SIG-M5 (cell line): ENCODE data around the gene ARHGAP19.

Experiments
- DNase-seq: peaks from one replicate; lab custom pipeline; 2025; lab: John Stamatoyannopoulos, UW

The ARHGAP19 gene

GRCh38 chr10:97192952-97193435, 99.4 kb downstream of the ARHGAP19 start:
- DNase-seq = no peak

DNA sequence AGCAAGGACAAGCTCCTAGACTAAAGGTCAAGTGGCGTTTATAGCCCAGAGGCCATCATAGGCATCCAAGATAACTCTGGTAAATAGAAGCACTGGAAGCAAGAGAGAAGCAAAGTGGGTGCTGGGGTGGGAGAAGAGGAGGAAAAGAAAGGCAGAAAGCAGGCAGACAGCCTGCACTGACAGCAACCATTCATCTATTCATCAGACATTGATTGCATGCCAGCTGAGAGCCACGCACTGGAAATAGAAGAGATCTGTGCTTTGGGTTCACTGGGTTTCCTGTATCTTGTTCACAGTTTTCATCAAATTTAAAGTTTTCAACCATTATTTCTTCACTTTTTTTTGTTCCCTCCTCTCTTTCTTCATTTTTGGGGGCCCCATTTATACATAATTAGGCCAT, 102.0 kb downstream of the ARHGAP19 start:
- DNase-seq = no peak

GRCh38 chr10:97188261-97188711, 104.2 kb downstream of the ARHGAP19 start:
- DNase-seq = no peak

DNA sequence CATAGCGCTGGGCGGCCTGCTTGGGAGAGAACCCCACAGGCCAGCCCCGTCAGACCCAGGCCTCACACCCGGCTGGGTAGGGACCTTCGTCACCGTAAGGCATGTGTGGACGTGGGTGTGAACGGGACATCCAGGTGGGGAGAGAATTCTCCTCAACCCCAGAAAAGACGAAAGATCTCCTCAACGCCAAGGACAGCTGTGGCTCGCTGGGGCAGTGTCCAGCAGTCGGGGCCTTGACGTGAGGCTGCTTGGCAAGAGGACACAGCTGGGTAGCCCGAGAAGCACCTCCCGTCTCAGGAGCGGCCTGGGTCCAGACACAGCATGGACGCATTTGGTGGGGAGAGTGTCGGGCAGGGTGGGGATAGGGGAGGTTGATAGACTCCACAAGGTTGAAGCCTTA, 105.5 kb downstream of the ARHGAP19 start:
- DNase-seq = no peak

DNA sequence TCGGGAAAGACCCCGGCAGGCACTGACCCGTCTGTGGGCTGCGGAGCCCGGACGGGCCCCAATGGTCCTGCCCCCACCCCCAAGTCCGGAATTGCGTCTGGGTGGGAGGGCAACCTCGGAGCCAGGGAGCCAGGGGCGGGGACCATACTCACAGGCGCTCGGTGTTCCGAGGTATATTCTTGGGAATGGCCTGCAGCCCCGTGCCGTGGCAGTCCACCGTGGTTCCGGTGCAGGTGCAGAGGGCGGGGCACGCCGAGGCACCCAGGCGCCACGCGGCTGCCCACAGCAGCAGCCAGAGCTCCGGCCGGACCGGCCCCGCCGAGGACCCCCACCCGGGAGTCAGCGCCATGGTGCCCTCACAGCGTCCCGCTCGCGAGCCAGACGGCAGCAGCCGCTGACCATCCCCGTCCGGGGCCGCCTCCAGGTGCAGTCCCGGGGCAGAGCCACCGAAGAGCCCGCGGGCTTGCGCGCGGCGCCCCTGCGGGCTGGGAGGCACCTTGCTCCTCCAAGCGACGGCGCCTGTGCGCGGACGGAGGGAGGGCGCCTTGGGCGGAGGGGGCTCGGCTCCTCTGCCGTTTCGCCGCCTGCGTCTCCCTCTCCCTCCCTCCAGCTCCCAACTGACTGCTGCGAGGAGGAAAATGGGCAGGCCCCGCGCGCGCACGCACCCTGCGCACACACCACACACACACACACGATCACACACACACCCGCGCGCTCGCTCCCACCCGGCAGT, 106.9 kb downstream of the ARHGAP19 start, which contains the start of gene SLIT1:
Gene SLIT1, minus strand, starts transcription at position 634 of the 733 bp plus-strand sequence. Its CDS starts 285 bp downstream, at position 349.
- no peak for DNase-seq

- no peak for DNase-seq
Observed at GRCh38 chr10:97184971-97185325, 107.5 kb downstream of the ARHGAP19 start.

DNA sequence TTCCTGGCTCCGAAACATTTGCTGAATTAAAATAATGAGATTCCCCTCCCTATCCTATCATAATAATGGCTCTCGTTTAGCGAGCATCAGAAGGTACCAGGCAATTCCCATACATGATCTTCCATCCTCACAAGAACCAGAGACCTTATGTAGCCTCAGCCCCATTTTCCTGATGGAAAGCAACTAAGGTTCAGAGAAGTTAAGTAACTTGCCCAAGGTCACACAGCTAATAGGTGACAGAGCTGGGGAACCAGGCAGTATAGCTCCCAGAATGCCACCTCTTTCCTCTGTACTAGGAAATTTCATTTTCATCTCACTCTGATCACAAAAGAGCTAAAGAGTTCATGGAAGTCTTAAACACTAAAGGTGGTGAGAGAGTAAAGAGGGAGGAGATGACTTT, 109.1 kb downstream of the ARHGAP19 start:
- DNase-seq = no peak

DNA sequence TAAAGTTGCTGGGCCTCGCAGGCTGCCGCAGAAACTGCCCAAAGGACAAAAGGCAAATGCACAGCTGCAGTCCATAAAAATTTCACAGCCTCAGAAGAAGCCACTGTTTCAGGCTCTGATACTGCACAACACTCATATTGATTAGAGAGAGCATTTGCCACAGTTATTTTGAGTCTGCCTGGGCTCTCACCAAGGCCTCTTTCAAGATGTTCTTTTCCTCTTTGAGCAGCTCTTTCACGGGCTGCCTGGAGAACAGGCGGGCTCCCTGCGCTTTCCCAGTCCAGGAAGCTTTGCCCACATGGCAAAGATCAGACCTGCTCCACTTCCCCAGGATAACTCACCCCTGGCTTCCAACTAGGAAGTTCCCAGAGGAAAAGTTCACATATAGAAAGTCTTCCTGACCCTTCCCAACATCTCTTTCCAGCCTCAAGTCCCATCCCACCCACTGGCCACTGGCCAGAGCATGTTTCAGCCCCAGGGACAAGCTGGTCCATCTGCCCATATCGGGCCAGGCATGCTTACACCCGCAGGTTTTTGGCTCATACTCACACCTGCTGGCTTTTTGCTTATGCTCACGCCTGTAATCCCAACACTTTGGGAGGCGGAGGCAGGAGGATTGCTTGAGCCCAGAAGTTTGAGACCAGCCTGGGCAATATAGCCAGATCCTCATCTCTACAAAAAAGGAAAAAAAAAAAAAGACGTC, 110.0 kb downstream of the ARHGAP19 start:
- no peak for DNase-seq

DNA sequence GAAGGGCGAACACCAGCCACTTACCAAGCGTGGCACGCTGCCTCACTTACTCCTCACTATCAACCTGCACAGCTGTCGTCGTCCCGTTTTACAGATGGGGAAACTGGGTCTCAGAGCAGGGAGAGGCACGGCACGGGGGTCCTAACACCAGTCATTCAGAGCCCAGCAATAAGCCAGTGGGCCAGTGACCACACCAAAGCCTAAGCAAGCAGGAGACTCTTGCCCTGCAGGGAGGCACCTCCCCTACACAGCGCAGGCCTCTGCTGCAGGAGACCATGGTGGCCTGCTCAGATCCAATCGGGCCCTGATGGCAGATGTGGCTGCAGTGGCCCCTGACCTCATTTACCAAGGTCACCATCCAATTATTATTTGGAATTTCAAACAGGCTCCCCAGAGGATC, 111.5 kb downstream of the ARHGAP19 start:
- DNase-seq = no peak

DNA sequence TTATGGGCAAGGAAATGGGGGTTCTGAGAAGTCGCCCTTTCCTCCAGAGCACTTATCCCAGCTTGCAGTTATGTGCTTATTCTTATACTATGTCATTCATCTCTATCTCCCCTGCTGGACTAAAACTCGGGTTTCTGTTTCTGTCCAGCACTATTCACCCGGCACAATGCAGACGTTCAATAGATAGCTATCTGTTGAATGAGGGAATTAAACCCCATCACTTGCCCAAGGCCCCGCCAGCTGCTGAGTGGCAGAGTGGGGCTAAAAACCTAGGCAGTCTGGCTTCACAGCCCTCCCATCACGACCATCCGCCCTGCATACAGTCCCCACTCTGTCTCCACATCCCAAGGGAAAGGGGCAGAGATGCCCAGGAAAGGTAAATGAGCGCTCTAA, 112.1 kb downstream of the ARHGAP19 start:
- no peak for DNase-seq

DNA sequence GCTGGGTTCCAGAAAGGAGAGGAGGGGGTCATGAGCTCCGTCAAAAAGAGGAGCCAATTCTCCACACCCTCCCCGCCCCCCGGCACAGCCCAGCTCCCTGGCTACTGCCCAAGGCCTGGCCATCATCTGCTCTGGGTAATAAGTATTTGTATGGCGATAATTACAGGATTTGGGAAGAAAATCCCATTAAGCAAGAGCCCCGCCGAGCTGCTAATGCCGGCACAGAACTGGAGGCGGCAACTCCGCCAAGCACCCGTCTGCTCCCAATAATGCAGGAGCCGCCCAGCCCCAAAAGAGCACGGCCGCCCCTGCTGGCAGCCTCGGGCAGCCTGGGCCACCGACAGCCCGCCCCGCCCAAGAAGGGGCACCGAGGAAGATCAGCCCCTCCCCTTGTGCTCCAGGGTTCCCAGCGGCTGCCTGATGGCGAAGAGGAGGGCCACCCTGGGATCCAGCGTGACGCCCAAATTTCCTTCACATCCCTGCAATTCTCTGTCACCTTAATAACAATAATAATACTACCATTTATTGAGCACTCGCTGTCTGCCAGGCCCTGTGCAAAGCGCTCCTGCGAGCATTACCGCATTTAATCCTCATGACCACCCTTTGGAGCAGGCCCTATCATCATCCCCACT, 112.6 kb downstream of the ARHGAP19 start:
- DNase-seq = no peak

DNA sequence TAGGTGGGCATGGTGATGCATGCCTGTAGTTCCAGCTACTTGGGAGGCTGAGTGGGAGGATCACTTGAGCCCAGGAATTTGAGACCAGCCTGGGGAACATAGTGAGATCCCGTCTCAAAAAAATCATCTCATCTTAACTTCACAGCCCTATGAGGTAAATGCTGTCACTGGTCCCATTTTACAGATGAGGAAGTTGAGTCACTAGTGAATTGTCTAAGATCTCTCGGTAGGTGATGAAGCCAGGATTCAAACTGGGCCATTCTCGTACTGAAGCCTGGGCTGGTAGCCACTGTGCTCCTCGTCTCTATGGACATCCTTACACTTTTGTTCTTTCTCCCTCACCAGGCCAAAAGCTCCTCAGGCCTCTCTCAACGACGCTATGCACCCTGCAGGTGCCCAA, 113.1 kb downstream of the ARHGAP19 start:
- no peak for DNase-seq

- DNase-seq = no peak
Observed at GRCh38 chr10:97178074-97178473, 114.4 kb downstream of the ARHGAP19 start.

DNA sequence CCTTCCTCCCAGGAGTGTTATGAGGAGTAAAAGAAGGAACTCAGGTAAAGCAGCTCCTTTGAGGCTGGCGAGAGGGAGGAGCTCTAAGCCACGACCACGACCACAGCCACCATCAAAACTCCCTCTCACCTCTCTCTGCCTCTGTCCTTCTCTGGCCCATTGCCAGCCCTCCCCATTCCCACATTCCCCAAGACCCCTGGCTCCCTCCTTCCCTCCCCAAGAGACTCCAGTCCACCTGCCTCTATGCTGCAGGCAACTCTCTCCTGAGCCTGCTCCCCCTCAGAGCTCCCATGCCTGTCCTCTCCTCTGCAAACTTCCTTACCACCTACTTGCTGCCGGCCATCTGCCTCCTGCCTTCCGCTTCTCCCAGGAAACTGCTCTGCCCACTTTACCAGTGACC, 116.2 kb downstream of the ARHGAP19 start:
- DNase-seq = no peak

DNA sequence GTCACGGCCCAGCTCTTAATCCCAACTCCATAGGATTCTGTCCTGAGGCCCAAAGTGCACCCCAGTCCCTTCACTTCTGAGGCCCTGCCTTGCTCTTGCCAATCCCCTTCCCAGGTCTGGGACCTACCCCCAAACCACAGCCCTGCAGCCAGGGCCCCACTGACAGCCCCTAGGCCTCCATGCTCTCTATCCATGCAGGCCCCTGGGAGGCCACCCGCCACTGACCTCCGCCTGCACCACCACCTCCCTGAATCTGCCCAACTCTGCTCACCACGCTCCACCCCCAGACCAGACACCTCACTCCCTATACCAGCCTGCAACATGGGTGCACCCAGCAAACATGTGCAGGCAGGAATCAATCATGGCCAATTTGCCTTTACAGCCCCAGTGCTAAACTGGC, 116.9 kb downstream of the ARHGAP19 start:
- no peak for DNase-seq

GRCh38 chr10:97174941-97175340, 117.5 kb downstream of the ARHGAP19 start:
- no peak for DNase-seq

DNA sequence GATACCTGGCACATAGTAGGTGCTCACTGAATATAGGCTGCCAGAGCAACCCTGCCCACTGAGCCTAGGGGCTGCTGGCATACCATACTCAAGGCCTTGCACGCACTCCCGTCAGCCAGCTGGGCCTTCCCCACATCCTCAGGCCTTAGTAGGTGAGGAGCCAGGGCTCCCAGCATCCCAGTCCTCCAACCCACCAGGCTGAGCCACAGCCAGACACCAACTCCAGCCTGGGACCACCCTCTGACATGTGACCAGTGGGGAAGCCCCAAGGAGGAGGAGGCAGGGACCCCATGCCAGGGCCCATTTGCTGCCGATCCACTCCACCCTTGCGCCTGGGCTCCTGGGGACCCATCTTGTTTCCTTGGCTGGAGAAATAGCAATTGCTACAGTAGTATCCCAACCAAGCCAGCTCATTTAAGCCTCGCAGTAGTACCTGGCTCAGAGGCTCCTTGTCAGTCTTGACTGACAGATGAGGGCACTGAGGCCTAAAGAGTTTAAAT, 118.1 kb downstream of the ARHGAP19 start:
- no peak for DNase-seq

- DNase-seq = no peak
Observed at GRCh38 chr10:97173036-97173435, 119.4 kb downstream of the ARHGAP19 start.
